ENCODE results near the gene KRTAP2-3.

The KRTAP2-3 gene

GRCh38 chr17:41029633-41030245 is 30.2 kb downstream of the KRTAP2-3 start, which contains the start of gene KRTAP1-4:
Gene KRTAP1-4, minus strand, starts transcription at chr17:41030195. Its CDS starts 117 bp downstream, at chr17:41030078.
- no peak for DNase-seq (ENCODE audit: low read depth)

- DNase-seq (ENCODE audit: low read depth): no peak
Measured at GRCh38 chr17:41026715-41027471, 33.0 kb downstream of the KRTAP2-3 start, which contains the start of gene KRTAP1-5. Gene KRTAP1-5, minus strand, starts transcription at chr17:41027208. Its CDS starts 53 bp downstream, at chr17:41027155.

GRCh38 chr17:41024697-41025096 is 35.2 kb downstream of the KRTAP2-3 start:
- DNase-seq (ENCODE audit: low read depth): no peak

- no peak for DNase-seq (ENCODE audit: low read depth)
Measured at GRCh38 chr17:41020336-41020735, 39.6 kb downstream of the KRTAP2-3 start.

DNA sequence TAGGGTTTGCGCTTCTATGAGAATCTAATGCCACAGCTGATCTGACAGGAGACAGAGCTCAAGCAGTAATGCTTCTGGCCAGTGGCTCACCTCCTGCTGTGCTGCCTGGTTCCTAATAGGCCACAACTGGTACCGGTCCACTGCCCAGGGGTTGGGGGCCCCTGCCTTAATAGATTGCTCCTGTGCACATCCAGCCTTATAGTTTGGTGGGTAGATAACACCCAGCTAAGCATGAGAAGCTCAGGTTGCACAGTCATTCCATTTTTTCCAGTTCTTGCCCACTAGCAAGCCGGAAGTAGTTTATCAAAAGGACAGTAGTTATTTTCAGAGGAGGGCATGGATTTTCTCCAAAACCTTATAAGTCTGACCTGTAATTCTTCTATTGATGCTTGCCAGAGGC is 40.5 kb downstream of the KRTAP2-3 start:
- no peak for DNase-seq (ENCODE audit: low read depth)

DNA sequence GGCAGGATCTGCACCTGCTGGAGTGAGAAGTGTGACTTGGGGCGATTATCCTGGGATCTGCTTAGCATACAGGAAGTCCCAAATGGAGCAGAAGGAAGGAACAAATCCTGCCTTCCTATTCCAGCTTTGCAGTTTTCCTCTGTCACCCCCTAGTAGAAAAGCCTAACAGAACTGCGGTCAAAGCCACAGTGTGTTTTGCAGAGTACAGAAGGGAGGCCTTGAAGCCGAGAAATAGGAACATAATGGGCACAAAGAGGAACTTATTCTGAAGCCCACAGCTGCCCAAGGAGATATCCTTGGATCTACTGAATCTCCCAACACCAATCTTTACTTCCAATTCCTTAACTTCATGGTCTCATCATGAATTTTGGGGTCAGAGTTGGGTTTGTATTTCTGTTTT is 41.4 kb downstream of the KRTAP2-3 start:
- DNase-seq (ENCODE audit: low read depth): no peak

DNA sequence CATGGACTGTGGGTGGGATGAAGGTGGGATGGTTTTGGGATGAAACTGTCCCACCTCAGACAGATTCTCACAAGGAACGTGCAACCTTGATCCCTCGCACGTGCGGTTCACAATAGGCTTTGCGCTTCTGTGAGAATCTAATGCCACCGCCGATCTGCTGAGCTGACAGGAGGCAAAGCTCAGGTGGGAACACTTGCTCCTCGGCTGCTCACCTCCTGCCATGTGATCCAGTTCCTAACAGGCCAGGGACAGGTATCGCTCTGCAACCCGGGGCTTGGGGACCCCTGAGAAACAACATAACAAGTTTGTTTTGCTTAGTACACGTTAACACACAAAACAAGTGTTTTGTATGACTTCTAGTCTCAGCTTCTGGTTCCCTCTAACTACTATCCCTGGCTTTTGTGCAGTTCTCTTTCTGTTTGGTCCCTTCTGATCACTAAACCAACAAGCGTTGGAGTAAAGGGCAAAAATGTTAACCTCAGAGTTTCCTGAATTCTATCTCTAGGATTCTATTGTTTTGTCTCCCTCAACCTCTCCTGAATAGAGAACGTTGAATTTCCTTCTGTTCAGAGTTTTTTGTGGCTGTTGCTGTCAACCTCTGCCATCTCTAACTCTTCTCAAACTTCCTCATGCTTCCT is 43.2 kb downstream of the KRTAP2-3 start:
- no peak for DNase-seq (ENCODE audit: low read depth)

DNA sequence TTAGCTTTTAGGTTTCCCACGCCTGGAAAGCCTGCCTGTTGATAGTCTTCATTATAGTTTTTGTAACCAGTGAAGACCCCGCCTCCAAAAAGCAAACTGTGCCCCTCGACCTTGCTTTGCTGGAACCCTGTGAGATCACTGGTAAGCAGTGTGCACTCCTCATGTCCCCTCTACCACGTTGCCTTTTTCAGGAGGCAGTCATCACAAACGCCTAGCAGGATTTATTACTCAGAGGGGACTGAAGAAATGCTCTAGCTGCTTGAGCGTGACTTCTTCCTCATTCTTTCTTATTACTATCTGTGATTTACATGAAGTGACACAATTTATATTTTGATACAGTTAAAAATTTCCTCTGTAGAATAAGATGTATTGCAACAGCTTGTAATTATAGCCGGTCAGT is 44.5 kb downstream of the KRTAP2-3 start:
- DNase-seq (ENCODE audit: low read depth): no peak

- no peak for DNase-seq (ENCODE audit: low read depth)
Measured at GRCh38 chr17:41013606-41014005, 46.3 kb downstream of the KRTAP2-3 start.

DNA sequence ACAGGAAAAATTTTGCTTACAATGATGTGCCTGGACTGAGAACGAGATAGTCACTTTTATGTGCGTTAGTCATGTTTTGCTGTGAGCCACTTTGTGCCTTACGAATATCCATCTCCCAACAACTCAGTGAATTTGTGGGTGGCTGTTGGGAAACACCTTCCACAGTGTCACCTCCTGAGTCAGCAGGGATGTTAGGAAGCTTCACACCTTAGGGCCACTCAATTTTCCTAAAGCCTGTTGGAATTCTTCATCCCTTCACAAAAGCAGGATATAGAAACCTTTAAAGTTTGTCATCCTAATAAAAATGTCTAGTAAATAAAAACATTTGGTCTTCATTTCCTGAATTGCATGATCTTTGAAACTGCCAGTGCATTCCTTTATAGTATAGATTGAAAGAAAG is 46.7 kb downstream of the KRTAP2-3 start:
- DNase-seq (ENCODE audit: low read depth): no peak

DNA sequence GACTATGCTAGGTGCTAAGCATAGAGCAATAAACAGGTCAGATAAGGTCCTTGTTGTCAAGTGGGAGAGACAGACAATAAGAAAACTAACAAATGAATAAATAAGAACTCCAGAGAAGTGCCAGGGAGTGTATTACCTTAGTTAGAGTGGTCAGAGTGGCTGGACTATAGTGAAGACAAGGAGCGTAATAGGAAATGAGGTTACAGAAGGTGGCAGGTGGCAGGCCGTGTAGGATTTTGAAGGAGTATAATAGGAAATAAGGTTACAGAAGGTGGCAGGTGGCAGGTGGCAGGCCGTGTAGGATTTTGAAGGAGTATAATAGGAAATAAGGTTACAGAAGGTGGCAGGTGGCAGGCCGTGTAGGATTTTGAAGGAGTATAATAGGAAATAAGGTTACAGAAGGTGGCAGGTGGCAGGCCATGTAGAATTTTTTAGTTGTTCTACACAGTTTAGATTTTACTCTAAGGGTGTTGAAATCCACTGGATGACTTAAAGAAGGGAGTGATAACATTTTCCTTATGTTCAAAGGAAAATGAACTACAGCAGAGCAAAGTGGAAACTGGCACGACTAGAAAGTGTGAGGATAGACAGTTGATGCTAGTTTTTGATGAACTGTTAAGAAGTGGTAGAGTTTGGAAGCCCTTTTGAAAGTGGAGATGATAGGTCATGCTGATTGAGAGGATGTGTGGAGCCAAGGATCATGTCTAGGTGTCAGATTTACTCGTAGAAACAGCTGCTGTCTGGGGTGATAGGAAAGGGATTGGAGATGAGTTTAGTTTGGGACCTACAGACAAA is 47.4 kb downstream of the KRTAP2-3 start:
- no peak for DNase-seq (ENCODE audit: low read depth)

- DNase-seq (ENCODE audit: low read depth): no peak
Measured at GRCh38 chr17:41010441-41010840, 49.5 kb downstream of the KRTAP2-3 start.

DNA sequence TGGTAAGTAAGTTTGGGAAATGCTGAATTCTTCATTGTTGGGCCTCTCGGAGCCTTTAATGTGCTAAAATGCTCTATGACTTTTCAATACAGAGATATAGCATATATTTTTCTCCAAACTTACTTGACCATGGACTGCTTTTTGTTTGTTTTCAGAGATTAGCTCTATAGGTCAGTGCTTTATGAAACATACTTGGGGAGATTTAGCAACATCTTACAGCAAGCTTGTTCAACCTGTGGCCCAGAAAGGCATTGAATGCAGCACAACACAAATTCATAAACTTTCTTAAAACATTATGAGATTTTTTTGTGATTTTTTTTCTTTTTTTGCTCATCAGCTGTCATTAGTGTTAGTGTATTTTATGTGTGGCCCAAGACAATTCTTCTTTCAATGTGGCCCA is 50.0 kb downstream of the KRTAP2-3 start:
- no peak for DNase-seq (ENCODE audit: low read depth)

- DNase-seq (ENCODE audit: low read depth): no peak
Measured at GRCh38 chr17:41009301-41009760, 50.6 kb downstream of the KRTAP2-3 start.
